NB4 (cell line): ENCODE data around the gene SYCP2.

Experiments
- DNase-seq: peaks from one replicate; pipeline ENCODE4 v3.0.0; 2010; ENCODE audit warnings: low read depth
- H3K4me3 ChIP-seq: one replicate; pipeline ENCODE4 v1.5.1; 2011; ENCODE audit warnings: mild to moderate bottlenecking, low read depth, low read length, moderate library complexity
- MAX ChIP-seq: IDR thresholded peaks from 2 replicates; pipeline ENCODE4 v1.6.1; 2011; ENCODE audit warnings: low read depth, low read length
- MYC ChIP-seq: IDR thresholded peaks from 2 replicates; pipeline ENCODE4 v1.6.1; 2011; ENCODE audit warnings: low read depth, low read length
- POLR2A ChIP-seq: IDR thresholded peaks from 2 replicates; pipeline ENCODE4 v1.6.1; 2011; ENCODE audit warnings: mild to moderate bottlenecking; ENCODE audit not compliant: insufficient read length; ENCODE audit errors: extremely low read depth
- TF ChIP-seq, protein P1 (sequence below): IDR thresholded peaks from one replicate; pipeline ENCODE4 v1.5.1; 2012; ENCODE audit warnings: low read depth, low read length

Gene SYCP2

DNA sequence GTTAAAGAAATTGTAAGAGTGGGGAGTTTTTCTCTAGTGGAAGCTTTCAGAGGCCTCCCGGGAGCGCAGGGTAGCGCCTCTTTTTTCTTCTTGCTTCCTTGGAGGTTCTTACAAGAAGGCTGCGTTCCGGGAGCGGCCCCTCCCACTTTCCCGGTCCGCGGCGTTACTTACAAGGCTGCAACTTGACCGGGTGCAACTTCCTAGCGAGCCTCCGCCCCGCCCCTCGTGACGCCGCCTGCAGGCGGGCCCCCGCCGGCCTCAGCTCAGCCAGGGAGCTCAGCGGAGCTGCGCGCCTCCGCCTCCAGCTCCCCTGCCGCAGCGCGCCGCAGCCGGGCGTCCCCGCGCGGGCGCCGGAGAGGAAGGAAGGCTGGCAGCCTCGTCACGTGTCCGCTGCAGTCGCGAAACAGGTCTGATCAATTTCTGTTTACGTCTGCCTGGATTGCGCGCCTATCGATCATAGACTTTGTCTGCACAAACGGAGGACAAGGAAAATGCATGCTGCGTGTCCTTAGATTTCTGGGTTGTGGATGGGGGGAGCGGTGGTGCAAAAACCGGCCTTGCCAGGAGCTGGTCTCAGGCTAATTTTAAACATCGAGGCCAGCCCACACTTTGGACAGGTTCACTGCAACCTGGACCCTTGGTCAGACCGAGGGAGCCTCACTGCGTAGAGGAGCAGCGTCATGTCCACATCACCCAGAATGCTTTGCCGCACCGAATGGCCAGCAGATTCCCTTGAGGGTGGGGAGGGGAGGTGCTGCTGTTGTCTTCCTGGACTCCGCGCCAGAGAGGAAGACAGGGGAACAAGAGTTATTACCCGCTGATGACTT is 6.9 kb upstream of the SYCP2 start, which contains the start of the genes FAM217B and PPP1R3D:
FAM217B (plus strand) TSS at position 261 of the 827 bp plus-strand sequence. CDS start 3,555 bp downstream, outside the sequence.
PPP1R3D (minus strand) TSS at position 177 of the 827 bp plus-strand sequence. CDS start 374 bp downstream, outside the sequence.
- TF ChIP-seq, protein P1, sequence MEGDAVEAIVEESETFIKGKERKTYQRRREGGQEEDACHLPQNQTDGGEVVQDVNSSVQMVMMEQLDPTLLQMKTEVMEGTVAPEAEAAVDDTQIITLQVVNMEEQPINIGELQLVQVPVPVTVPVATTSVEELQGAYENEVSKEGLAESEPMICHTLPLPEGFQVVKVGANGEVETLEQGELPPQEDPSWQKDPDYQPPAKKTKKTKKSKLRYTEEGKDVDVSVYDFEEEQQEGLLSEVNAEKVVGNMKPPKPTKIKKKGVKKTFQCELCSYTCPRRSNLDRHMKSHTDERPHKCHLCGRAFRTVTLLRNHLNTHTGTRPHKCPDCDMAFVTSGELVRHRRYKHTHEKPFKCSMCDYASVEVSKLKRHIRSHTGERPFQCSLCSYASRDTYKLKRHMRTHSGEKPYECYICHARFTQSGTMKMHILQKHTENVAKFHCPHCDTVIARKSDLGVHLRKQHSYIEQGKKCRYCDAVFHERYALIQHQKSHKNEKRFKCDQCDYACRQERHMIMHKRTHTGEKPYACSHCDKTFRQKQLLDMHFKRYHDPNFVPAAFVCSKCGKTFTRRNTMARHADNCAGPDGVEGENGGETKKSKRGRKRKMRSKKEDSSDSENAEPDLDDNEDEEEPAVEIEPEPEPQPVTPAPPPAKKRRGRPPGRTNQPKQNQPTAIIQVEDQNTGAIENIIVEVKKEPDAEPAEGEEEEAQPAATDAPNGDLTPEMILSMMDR, result no peak
- TF ChIP-seq POLR2A, result peak; percentile 93
- peak; percentile 87 for TF ChIP-seq MYC
- TF ChIP-seq MAX, result peak; percentile 89
- peak within 1 kb of the TSS; percentile 85 for H3K4me3 ChIP-seq
- peak; percentile 99 for DNase-seq

DNA sequence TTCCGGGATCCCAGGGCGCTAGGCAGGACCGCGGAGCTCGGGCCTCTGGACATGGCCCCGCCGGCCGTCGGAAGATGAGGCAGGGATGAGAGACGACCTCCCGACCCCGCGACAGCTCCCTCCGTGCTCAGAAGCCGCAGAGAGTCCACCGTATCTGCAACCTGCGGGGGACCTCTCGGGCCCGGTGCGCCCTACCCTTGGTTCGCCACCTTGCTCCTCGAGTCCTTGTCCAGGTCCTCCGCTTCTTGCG is 6.4 kb upstream of the SYCP2 start:
- H3K4me3 ChIP-seq, result peak overlapping the region; percentile 81
- TF ChIP-seq MAX (no peak), POLR2A (no peak), MYC (no peak)
- TF ChIP-seq, protein P1, result no peak
- peak; percentile 61 for DNase-seq

GRCh38 chr20:59939052-59939878 is 5.8 kb upstream of the SYCP2 start:
- TF ChIP-seq, protein P1, result no peak
- TF ChIP-seq POLR2A (no peak), MYC (no peak), MAX (no peak)
- H3K4me3 ChIP-seq, result peak overlapping the region; percentile 81
- no peak for DNase-seq

GRCh38 chr20:59938696-59939051 is 5.2 kb upstream of the SYCP2 start:
- no peak for TF ChIP-seq MAX
- no peak for TF ChIP-seq MYC
- TF ChIP-seq, protein P1, result no peak
- TF ChIP-seq POLR2A, result no peak
- H3K4me3 ChIP-seq, result peak overlapping the region; percentile 46
- DNase-seq, result peak; percentile 62

DNA sequence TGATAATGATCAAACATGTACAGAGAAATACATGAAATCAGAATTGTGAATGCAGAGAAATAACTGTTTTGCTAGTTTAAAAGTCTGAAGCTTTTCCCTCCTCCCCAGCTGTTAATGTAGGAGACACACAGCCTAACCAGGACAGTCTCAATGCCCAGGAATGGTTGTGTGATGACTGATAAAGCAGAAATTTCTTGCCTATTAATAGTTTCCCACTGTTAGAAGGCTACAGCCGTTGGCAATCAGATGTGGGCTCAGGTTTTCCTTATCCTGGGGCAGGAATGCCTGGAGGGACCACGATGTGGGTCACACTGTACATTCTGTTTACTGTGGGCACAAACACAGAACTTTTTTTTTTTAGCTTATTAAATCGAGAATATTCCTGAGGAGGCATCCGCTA is 4.8 kb upstream of the SYCP2 start:
- no peak for DNase-seq
- peak overlapping the region; percentile 46 for H3K4me3 ChIP-seq
- TF ChIP-seq POLR2A (no peak), MYC (no peak), MAX (no peak)
- TF ChIP-seq, protein P1, result no peak
